Bone marrow (tissue), 2 donors: ENCODE measurements around the gene MAGEA9.
"Not testable (repeated sequence)": the region's sequence is repeated elsewhere in the genome, so short reads cannot be mapped to it uniquely, and the experiment has no call there.

ENCODE experiments used
- DNase-seq, 2 donors: peaks; one replicate each; lab custom pipeline; 2025; lab: John Stamatoyannopoulos, UW

The MAGEA9 gene

GRCh38 chrX:149781727-149782126, at the start of gene MAGEA9:
Gene MAGEA9, plus strand, starts transcription at chrX:149781930. Its CDS starts 4,281 bp downstream, at chrX:149786211.
- not testable (repeated sequence) for DNase-seq

- DNase-seq: not testable (repeated sequence)
Observed at GRCh38 chrX:149742269-149742668, 39.5 kb upstream of the MAGEA9 start.

GRCh38 chrX:149746390-149747007, 35.2 kb upstream of the MAGEA9 start:
- not testable (repeated sequence) for DNase-seq

- DNase-seq: no peak
Observed at GRCh38 chrX:149757206-149758067, 24.3 kb upstream of the MAGEA9 start.

- DNase-seq: no peak
Observed at GRCh38 chrX:149758068-149758714, 23.5 kb upstream of the MAGEA9 start.

GRCh38 chrX:149758715-149759078, 23.0 kb upstream of the MAGEA9 start:
- DNase-seq: not testable (repeated sequence)

GRCh38 chrX:149759824-149760223, 21.9 kb upstream of the MAGEA9 start:
- DNase-seq: no peak

GRCh38 chrX:149760965-149761364, 20.8 kb upstream of the MAGEA9 start:
- no peak for DNase-seq

- DNase-seq: not testable (repeated sequence)
Observed at GRCh38 chrX:149761858-149762674, 19.7 kb upstream of the MAGEA9 start.

GRCh38 chrX:149762696-149763614, 18.8 kb upstream of the MAGEA9 start:
- DNase-seq: no peak

- not testable (repeated sequence) for DNase-seq
Observed at GRCh38 chrX:149770344-149770743, 11.4 kb upstream of the MAGEA9 start.

- DNase-seq: not testable (repeated sequence)
Observed at GRCh38 chrX:149773026-149773425, 8.7 kb upstream of the MAGEA9 start.

- DNase-seq: not testable (repeated sequence)
Observed at GRCh38 chrX:149773768-149774167, 8.0 kb upstream of the MAGEA9 start, which contains the start of gene HSFX1. Gene HSFX1, plus strand, starts transcription at chrX:149774068. Its CDS starts 614 bp downstream, at chrX:149774682.

- not testable (repeated sequence) for DNase-seq
Observed at GRCh38 chrX:149777999-149778398, 3.7 kb upstream of the MAGEA9 start.

GRCh38 chrX:149795531-149795930, 13.8 kb downstream of the MAGEA9 start:
- not testable (repeated sequence) for DNase-seq

GRCh38 chrX:149799095-149799714, 17.5 kb downstream of the MAGEA9 start:
- DNase-seq: no peak

- no peak for DNase-seq
Observed at GRCh38 chrX:149799938-149800337, 18.2 kb downstream of the MAGEA9 start.

- no peak for DNase-seq
Observed at GRCh38 chrX:149803458-149804062, 21.8 kb downstream of the MAGEA9 start.

- DNase-seq: no peak
Observed at GRCh38 chrX:149804102-149804501, 22.4 kb downstream of the MAGEA9 start.
